AG09319 (cell line): Measurements from ENCODE around the gene CEP112.

Experiments
- DNase-seq: peaks from one replicate; pipeline ENCODE4 v3.0.0-alpha.2; 2010; ENCODE audit warnings: low read depth; ENCODE audit errors: extremely low read depth
- TF ChIP-seq, protein P1 (sequence below): IDR thresholded peaks from 2 replicates; pipeline ENCODE4 v1.5.1; 2011; ENCODE audit warnings: low read depth, mild to moderate bottlenecking, inconsistent platforms, low read length, moderate library complexity

CEP112 gene

DNA sequence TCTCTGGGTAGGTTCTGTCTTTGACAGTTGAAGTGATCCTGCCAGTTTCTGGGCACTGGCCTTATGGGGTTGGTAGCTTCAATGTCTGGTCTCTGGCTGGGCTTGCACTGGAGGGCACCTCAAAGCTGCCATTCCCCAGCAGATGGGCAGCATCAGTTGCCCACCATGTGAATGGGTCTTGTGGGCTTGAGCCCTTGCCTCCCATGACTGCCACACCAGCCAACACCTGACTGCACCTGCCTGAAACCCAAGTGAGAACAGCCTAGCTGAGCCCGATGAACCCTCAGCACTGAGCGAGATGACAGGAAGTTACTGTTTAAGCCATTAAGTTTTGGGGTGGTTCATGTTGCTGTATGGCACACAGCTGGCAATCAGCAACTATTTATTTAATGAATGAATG, 561.4 kb downstream of the CEP112 start:
- TF ChIP-seq, protein P1, sequence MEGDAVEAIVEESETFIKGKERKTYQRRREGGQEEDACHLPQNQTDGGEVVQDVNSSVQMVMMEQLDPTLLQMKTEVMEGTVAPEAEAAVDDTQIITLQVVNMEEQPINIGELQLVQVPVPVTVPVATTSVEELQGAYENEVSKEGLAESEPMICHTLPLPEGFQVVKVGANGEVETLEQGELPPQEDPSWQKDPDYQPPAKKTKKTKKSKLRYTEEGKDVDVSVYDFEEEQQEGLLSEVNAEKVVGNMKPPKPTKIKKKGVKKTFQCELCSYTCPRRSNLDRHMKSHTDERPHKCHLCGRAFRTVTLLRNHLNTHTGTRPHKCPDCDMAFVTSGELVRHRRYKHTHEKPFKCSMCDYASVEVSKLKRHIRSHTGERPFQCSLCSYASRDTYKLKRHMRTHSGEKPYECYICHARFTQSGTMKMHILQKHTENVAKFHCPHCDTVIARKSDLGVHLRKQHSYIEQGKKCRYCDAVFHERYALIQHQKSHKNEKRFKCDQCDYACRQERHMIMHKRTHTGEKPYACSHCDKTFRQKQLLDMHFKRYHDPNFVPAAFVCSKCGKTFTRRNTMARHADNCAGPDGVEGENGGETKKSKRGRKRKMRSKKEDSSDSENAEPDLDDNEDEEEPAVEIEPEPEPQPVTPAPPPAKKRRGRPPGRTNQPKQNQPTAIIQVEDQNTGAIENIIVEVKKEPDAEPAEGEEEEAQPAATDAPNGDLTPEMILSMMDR = no peak
- no peak for DNase-seq

GRCh38 chr17:65629234-65629690, 562.7 kb downstream of the CEP112 start:
- TF ChIP-seq, protein P1 = no peak
- DNase-seq = no peak

DNA sequence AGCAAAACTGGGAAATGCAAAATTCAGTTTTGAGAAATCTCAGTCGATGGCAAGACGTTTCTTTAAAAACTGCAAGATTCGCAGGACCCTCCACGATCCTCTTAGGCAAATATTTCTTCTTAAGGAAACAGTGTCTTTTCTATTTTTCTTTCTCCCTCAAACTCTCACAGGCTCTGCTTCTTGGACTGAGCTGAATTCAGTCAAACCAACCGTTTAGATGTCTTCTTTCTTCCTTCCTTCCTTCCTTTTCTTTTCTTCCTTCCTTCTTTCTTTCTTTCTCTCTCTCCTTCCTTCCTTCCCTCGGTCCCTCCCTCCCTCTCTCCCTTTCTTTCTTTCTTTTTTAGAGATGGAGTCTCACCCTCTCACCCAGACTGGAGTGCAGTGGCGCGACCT, 563.3 kb downstream of the CEP112 start:
- TF ChIP-seq, protein P1 = no peak
- DNase-seq = no peak

DNA sequence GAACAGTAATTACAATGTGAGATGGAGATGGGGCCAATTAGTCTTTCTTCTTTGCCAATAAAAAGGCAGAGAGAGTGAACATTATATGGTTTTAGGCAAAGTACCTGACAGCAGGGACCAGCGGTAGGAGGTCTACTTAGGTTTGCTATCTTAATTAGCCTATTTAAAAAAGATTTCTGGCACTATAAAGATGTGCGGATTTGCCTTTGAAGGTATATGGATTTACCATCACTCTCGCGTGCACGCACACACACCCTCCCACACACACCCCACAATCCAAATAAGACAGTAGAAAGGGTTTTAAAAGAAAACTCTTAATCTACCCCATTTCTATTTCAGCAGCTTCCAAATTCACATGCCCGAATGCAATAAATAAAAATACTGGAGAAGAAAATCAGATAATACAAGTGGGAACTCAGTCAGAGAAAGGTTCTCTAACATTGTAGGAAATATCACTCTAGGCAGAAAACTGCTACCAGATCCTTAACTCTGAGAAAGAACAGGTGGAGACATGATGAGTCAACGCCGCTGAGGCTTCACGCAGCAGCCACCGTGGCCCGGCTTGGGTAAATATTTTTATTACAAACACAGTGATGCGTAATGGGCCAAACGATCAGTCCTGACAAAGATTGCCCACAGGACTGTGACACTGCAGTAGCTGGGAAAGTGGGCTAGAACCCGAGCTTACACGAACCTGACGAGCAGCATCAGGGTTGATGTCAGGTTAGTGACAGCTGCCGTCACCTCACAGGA, 563.9 kb downstream of the CEP112 start:
- DNase-seq = peak; percentile 16
- TF ChIP-seq, protein P1 = no peak

- DNase-seq = no peak
- TF ChIP-seq, protein P1 = no peak
Measured at GRCh38 chr17:65627108-65627507, 564.8 kb downstream of the CEP112 start.

DNA sequence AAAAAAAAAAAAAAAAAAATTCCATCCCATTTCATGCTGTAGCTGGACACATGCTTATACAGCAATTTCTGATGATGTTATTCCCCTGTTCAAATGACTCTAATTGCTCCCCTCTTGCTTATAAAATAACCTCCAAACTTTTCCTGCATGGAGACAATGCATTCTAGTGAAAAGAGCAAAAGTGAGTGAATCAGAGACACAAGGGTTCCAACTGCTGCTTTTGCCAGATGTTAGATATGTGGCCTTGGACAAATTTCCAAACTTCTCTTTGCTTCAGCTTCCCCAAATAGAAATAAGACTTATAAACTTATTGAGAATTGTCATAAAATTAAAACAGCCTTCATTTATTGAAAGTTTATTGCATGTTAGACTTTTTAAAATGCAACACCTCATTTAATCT, 565.5 kb downstream of the CEP112 start:
- TF ChIP-seq, protein P1 = no peak
- DNase-seq = no peak

- no peak for DNase-seq
- TF ChIP-seq, protein P1 = no peak
Measured at GRCh38 chr17:65618516-65618915, 573.4 kb downstream of the CEP112 start.
